Esophagus squamous epithelium (tissue), 5 donors: ENCODE results near the gene EVX2. TPM values are rescaled to one million over a fixed set of nuclear protein-coding genes. Genes with fewer than 3 reads are reported as not detected.

ENCODE experiments used
- DNase-seq: peaks from one replicate; lab custom pipeline; 2025; lab: John Stamatoyannopoulos, UW
- H3K27ac ChIP-seq, 4 donors: fragments of 200-600 bp; sonication (generic); one replicate each; pipeline ENCODE4 v1.5.1; 2016 to 2019; ENCODE audit warnings: mild to moderate bottlenecking in 1 of 4
- H3K27me3 ChIP-seq, 4 donors: fragments of 200-600 bp; sonication (generic); 1 replicate in 3 of 4; 2 replicates in 1 of 4; pipeline versions ENCODE4 v1.5.1 to v1.6.0; 2017 to 2021; ENCODE audit warnings: antibody characterized with exemption in 1 of 4
- H3K36me3 ChIP-seq, 3 donors: fragments of 200-600 bp; sonication (generic); one replicate each; pipeline ENCODE4 v1.5.1; 2016 to 2019
- H3K4me1 ChIP-seq, 3 donors: fragments of 200-600 bp; sonication (generic); one replicate each; pipeline ENCODE4 v1.5.1; 2017 to 2019
- H3K4me3 ChIP-seq, 4 donors: fragments of 200-600 bp; sonication (generic); 1 replicate in 3 of 4; 2 replicates in 1 of 4; pipeline ENCODE4 v1.5.1; 2016 to 2019; ENCODE audit warnings: mild to moderate bottlenecking in 2 of 4, moderate library complexity in 1 of 4
- H3K9me3 ChIP-seq, 3 donors: fragments of 200-600 bp; sonication (generic); one replicate each; pipeline ENCODE4 v1.5.1; 2016 to 2019
- CTCF ChIP-seq, 6 experiments: fragments of 450-650 bp in 4 of 6; fragments of 200-600 bp in 2 of 6; sonication (generic) in 2 of 6; IDR thresholded peaks; one replicate each; pipeline ENCODE4 v1.5.1; 2016 to 2019; ENCODE audit warnings: antibody characterized with exemption in 6 of 6, mild to moderate bottlenecking in 4 of 6, moderate library complexity in 4 of 6
- POLR2A ChIP-seq, 4 donors: fragments of 450-650 bp; IDR thresholded peaks; one replicate each; pipeline ENCODE4 v1.6.1; 2017; ENCODE audit warnings: antibody characterized with exemption in 4 of 4, mild to moderate bottlenecking in 4 of 4, moderate library complexity in 3 of 4
- WGBS, 2 donors: methylation state at CpG; one replicate each; pipeline ENCODE4 v1.1.5; 2018; 5-methylcytosine and 5-hydroxymethylcytosine counted together
- intact Hi-C: fragments of 100-400 bp; cut with DNase I; formaldehyde crosslinking; loops from one replicate; pipeline ENCODE4 v1.15.0; 2022
- total RNA-seq, 4 donors: library from RNA; depleted of rRNA; stranded (reverse); fragments of >200 nt; gene quantifications; one replicate each; pipeline ENCODE4 v1.1.0, GENCODE V29; 2016
- donor health status: DM: yes; HTN: yes; CAD: no.

Gene EVX2
- total RNA-seq, 4 donors from 2014 or later = not detected

DNA sequence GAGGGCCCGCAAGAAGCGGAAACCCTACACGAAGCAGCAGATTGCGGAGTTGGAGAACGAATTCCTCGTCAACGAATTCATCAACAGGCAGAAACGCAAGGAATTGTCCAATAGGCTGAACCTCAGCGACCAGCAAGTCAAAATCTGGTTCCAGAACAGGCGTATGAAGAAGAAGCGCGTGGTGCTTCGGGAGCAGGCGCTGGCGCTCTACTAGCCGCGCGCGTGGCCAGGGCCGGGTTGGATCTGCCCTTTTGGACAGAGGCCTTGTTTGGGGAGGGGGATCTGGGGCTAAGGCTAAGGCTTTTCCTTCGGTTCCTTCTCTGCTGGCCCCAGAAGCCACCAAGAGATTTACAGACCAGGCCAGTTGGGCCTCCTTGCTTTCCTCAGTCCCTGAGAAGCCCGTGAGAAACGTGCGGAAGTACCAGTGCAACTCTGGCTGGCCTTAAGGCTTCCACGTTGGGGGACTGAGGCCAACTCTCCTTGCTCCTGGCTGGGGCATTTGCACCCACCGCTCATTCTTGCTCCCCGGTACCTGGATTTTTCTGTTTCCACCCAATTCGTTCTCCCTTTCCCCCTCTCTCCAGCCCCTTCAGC is 16.9 kb upstream of the EVX2 start:
- Histone ChIP-seq H3K36me3 (no peaks in the 10 kb centered on the region), H3K9me3 (no peaks in the 10 kb centered on the region), H3K4me1 (peaks cover 25 to 61% (median 33%) of the 10 kb centered on the region in 3 donors), H3K27me3 (peaks cover 51 to 100% (median 84%) of the 10 kb centered on the region in 4 donors), H3K4me3 (no peak overlapping the region), H3K27ac (no peak overlapping the region)
- DNase-seq = no peak
- intact Hi-C loops = no loop called here
- TF ChIP-seq POLR2A (IDR thresholded peaks at IDR 0.05) = no peak
- TF ChIP-seq CTCF (IDR thresholded peaks at IDR 0.05) = no peak
- WGBS, 2 donors = 25 to 30% methylated on average over 22 to 26 of the region's 28 CpGs

DNA sequence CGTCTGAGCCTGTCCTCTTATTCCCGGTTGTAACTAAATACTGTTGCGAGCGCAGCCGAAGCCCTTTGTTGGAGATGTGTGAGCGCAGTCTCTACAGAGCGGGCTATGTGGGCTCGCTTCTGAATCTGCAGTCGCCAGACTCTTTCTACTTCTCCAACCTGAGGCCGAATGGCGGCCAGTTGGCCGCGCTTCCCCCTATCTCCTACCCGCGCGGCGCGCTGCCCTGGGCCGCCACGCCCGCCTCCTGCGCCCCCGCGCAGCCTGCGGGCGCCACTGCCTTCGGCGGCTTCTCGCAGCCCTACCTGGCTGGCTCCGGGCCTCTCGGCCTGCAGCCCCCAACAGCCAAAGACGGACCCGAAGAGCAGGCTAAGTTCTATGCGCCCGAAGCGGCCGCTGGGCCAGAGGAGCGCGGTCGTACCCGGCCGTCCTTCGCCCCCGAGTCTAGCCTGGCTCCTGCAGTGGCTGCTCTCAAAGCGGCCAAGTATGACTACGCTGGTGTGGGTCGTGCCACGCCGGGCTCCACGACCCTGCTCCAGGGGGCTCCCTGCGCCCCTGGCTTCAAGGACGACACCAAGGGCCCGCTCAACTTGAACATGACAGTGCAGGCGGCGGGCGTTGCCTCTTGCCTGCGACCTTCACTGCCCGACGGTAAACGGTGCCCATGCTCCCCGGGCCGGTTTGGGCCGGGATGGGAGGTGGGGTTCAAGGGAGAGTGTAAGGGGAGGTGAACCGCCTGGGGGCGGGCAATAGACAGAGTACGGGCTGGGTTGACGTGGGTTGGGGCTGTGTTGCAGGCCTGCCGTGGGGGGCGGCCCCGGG is 16.2 kb upstream of the EVX2 start, which contains the start of gene HOXD12:
Gene HOXD12, plus strand, starts transcription at position 68 of the 819 bp plus-strand sequence. Its CDS starts 7 bp downstream, at position 75.
- peaks cover 49 to 100% (median 85%) of the 10 kb centered on the region in 4 donors for H3K27me3 ChIP-seq
- H3K4me1 ChIP-seq = peaks cover 24 to 55% (median 31%) of the 10 kb centered on the region in 3 donors
- 18 to 22% methylated on average over 3 to 39 of the region's 70 CpGs for WGBS, 2 donors
- DNase-seq = no peak
- H3K9me3 ChIP-seq = no peaks in the 10 kb centered on the region
- H3K4me3 ChIP-seq = no peak within 1 kb of the TSS
- intact Hi-C loops = loop anchor here (10.0 kb wide), 1 partner anchor 415 kb away; no protein-coding TSS in a partner anchor
- H3K36me3 ChIP-seq = no peaks in the 10 kb centered on the region
- no peak within 1 kb of the TSS for H3K27ac ChIP-seq
- TF ChIP-seq CTCF (IDR thresholded peaks at IDR 0.05) = no peak
- TF ChIP-seq POLR2A (IDR thresholded peaks at IDR 0.05) = no peak

DNA sequence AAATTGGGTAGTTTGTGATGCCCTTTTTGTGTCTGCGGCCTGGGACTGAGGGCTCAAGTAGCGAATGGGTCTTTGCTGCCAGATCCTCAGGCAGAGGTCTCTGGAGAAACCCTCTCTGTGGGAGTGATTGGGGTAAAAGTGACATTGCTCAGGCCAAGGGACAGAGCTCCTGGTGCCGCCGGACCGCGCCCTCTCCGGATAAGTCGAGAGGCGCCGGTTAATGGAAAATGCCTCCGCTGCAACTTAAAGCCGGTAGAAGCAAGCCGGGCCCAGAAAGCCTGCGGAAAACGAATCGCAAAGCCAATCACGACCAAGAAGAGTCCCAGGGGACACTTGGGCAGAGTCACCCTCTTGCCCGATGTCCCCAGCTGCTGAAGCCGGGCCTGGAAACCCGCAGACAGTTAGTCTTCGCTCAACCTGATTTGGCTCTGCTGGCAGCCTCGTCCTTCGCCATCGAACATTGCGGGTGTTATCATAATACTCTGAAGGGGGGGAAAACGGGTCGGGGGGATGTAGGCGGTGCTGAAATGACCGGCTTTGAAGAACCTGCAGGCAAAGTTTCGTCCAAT is 15.5 kb upstream of the EVX2 start:
- DNase-seq = no peak
- TF ChIP-seq POLR2A (IDR thresholded peaks at IDR 0.05) (no peak), CTCF (IDR thresholded peaks at IDR 0.05) (no peak)
- intact Hi-C loops = loop anchor here (10.0 kb wide), 1 partner anchor 414 kb away; no protein-coding TSS in a partner anchor
- Histone ChIP-seq H3K36me3 (no peaks in the 10 kb centered on the region), H3K27me3 (peaks cover 51 to 100% (median 86%) of the 10 kb centered on the region in 4 donors), H3K4me3 (no peak overlapping the region), H3K27ac (no peak overlapping the region), H3K4me1 (peaks cover 17 to 48% (median 24%) of the 10 kb centered on the region in 3 donors), H3K9me3 (no peaks in the 10 kb centered on the region)
- WGBS, 2 donors = 4 to 22% methylated on average over 13 to 20 of the region's 30 CpGs

DNA sequence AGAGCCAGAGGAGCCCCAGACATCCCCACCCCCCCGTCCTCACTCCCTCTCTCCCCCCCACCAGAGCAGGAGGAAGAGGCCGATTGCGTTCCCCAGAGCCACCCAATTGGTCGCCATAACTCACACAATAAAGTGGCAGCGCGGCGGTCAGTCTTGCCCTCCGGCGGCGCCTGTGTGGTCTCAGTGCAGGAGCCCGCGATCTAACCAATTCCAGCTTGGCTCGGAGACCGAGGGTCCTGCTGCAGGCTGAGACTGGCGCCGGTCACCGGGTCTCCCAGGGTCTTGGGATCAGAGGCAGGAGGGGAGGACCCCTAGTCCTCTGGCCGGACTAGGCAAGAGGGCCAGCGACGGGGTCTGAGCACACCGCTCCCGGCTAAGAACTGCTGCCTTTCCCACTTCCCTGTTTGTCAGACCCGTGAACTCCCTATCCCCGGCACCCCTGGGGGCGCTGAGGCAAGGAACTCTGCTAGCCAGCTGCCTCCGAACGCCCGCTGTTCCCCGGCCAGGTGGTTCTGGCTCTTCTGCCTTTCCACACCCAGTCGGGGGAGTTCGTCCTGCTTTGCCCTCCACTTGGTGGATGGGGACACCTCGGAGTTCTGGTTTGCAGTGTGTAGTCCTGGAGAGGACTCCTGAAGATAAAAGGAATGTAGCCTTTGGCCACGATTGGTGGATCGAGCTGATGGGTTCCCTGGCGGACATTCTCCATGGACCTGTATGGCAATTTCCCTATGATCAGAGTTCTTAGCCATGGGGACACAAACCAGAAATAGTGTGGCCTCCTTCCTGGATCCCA is 14.8 kb upstream of the EVX2 start:
- DNase-seq = no peak
- no peaks in the 10 kb centered on the region for H3K9me3 ChIP-seq
- intact Hi-C loops = loop anchor here (10.0 kb wide), 1 partner anchor 414 kb away; no protein-coding TSS in a partner anchor
- WGBS, 2 donors = 5 to 13% methylated on average over 5 to 19 of the region's 35 CpGs
- H3K27me3 ChIP-seq = peaks cover 45 to 100% (median 85%) of the 10 kb centered on the region in 4 donors
- H3K36me3 ChIP-seq = no peaks in the 10 kb centered on the region
- H3K27ac ChIP-seq = no peak overlapping the region
- H3K4me3 ChIP-seq = no peak overlapping the region
- peaks cover 17 to 46% (median 20%) of the 10 kb centered on the region in 3 donors for H3K4me1 ChIP-seq
- TF ChIP-seq CTCF (IDR thresholded peaks at IDR 0.05) (no peak), POLR2A (IDR thresholded peaks at IDR 0.05) (no peak)
